A549 (cell line): ENCODE measurements around the gene TRAM1L1. TPM values are rescaled to one million over a fixed set of nuclear protein-coding genes. Genes with fewer than 3 reads are reported as not detected.

Experiments used
- ATAC-seq, 2 experiments: fragments of 200-7000 bp in 1 of 2; fragments of >200 bp in 1 of 2; cut with Nextera tagmentation in 1 of 2; cut with Tn5 transposase in 1 of 2; 3 replicates each; pipeline versions ENCODE4 v1.8.0 to v1.9.1; 2018 to 2020; ENCODE audit warnings: mild to moderate bottlenecking in 1 of 2, moderate library complexity in 1 of 2
- CTCF ChIA-PET: fragments of 300-600 bp; sonication (Branson Sonifier 250); formaldehyde crosslinking; extraction: SDS; loops from one replicate; lab custom pipeline; 2021; ENCODE audit warnings: antibody characterized with exemption, inconsistent platforms; lab: Yijun Ruan, JAX
- POLR2A ChIA-PET: fragments of 350-600 bp; formaldehyde crosslinking; extraction: SDS; loops from one replicate; lab custom pipeline; 2021; ENCODE audit warnings: antibody characterized with exemption, inconsistent platforms; lab: Yijun Ruan, JAX
- DNase-seq, 2 experiments: peaks; one replicate each; pipeline versions ENCODE4 v3.0.0 to v3.0.0-alpha.2; 2011 to 2016; ENCODE audit warnings: low read depth in 1 of 2, low spot score in 1 of 2
- FAIRE-seq: peaks from 2 replicates; lab custom pipeline; 2011; peaks lifted over from hg19 to GRCh38; lab: Jason Lieb, UNC
- H3K27ac ChIP-seq, 2 experiments: fragments of >200 bp; sonication (Bioruptor Twin); formaldehyde crosslinking; 3 replicates each; pipeline ENCODE4 v1.5.1; 2016 to 2017
- H3K4me1 ChIP-seq: fragments of >200 bp; sonication (Bioruptor Twin); formaldehyde crosslinking; 3 replicates; pipeline ENCODE4 v1.6.1; 2016
- H3K4me2 ChIP-seq: fragments of >200 bp; sonication (Bioruptor Twin); formaldehyde crosslinking; 3 replicates; pipeline ENCODE4 v1.6.1; 2016
- H3K4me3 ChIP-seq: fragments of >200 bp; sonication (Bioruptor Twin); formaldehyde crosslinking; 3 replicates; pipeline ENCODE4 v1.5.1; 2016
- H3K9me3 ChIP-seq: fragments of >200 bp; sonication (Bioruptor Twin); formaldehyde crosslinking; 3 replicates; pipeline ENCODE4 v1.6.1; 2016
- ATOH8 ChIP-seq: fragments of 250-450 bp; sonication (Bioruptor Pico); IDR thresholded peaks from 2 replicates; pipeline ENCODE4 v1.5.0; 2020; ENCODE audit warnings: low read depth, mild to moderate bottlenecking, moderate library complexity
- BCL3 ChIP-seq: fragments of >200 bp; sonication (Bioruptor Twin); formaldehyde crosslinking; IDR thresholded peaks from 3 replicates; pipeline ENCODE4 v1.6.1; 2016
- BHLHE40 ChIP-seq: IDR thresholded peaks from 2 replicates; pipeline ENCODE4 v1.6.1; 2012; ENCODE audit warnings: low read depth, low read length, inconsistent platforms
- CBX8 ChIP-seq: fragments of 200-600 bp; sonication (generic); IDR thresholded peaks from 2 replicates; pipeline ENCODE4 v1.6.1; 2016
- CHD2 ChIP-seq: fragments of 150-350 bp; IDR thresholded peaks from 2 replicates; pipeline ENCODE4 v1.6.1; 2014; ENCODE audit warnings: low read length; ENCODE audit not compliant: partially characterized antibody
- CHD4 ChIP-seq: fragments of 200-600 bp; sonication (generic); IDR thresholded peaks from 2 replicates; pipeline ENCODE4 v1.6.1; 2016; ENCODE audit warnings: antibody characterized with exemption, mild to moderate bottlenecking, borderline replicate concordance
- CTCF ChIP-seq: fragments of >200 bp; sonication (Bioruptor Twin); formaldehyde crosslinking; IDR thresholded peaks from 3 replicates; pipeline ENCODE4 v1.5.1; 2016
- EHMT2 ChIP-seq: fragments of 200-600 bp; sonication (generic); IDR thresholded peaks from 2 replicates; pipeline ENCODE4 v1.6.1; 2016; ENCODE audit warnings: antibody characterized with exemption, low read depth, mild to moderate bottlenecking, moderate library complexity
- ELK1 ChIP-seq: fragments of 150-350 bp; IDR thresholded peaks from 2 replicates; pipeline ENCODE4 v1.6.1; 2014; ENCODE audit warnings: low read depth, mild to moderate bottlenecking, low read length
- HOXB13 ChIP-seq: fragments of 250-450 bp; sonication (Bioruptor Pico); IDR thresholded peaks from 2 replicates; pipeline ENCODE4 v1.5.0; 2020; ENCODE audit warnings: low read depth, mild to moderate bottlenecking, moderate library complexity
- HOXB5 ChIP-seq: fragments of 250-450 bp; sonication (Bioruptor Pico); IDR thresholded peaks from 2 replicates; pipeline ENCODE4 v1.5.0; 2020; ENCODE audit warnings: mild to moderate bottlenecking, moderate library complexity
- JUN ChIP-seq, 2 experiments: fragments of >200 bp; sonication (Bioruptor Twin); formaldehyde crosslinking; IDR thresholded peaks; 2 replicates in 1 of 2; 3 replicates in 1 of 2; pipeline ENCODE4 v1.6.1; 2016 to 2017
- JUNB ChIP-seq: fragments of >200 bp; sonication (Bioruptor Twin); formaldehyde crosslinking; IDR thresholded peaks from 2 replicates; pipeline ENCODE4 v1.6.1; 2016
- KDM5A ChIP-seq: fragments of 200-600 bp; sonication (generic); IDR thresholded peaks from 2 replicates; pipeline ENCODE4 v1.6.1; 2016; ENCODE audit warnings: antibody characterized with exemption, mild to moderate bottlenecking
- MAX ChIP-seq: IDR thresholded peaks from 2 replicates; pipeline ENCODE4 v1.6.1; 2012
- MAZ ChIP-seq: fragments of 150-350 bp; IDR thresholded peaks from 2 replicates; pipeline ENCODE4 v1.6.1; 2014; ENCODE audit warnings: antibody characterized with exemption, low read depth, low read length, borderline replicate concordance
- NPAS2 ChIP-seq: fragments of 250-450 bp; sonication (Bioruptor Pico); IDR thresholded peaks from 2 replicates; pipeline ENCODE4 v1.8.0; 2022; ENCODE audit warnings: mild to moderate bottlenecking, moderate library complexity, borderline replicate concordance
- POLR2A ChIP-seq: IDR thresholded peaks from 2 replicates; pipeline ENCODE4 v1.6.1; 2012; ENCODE audit warnings: mild to moderate bottlenecking, low read length
- RAD21 ChIP-seq, 2 experiments: fragments of >200 bp in 1 of 2; sonication (Bioruptor Twin) in 1 of 2; formaldehyde crosslinking in 1 of 2; IDR thresholded peaks in 1 of 2; conservative IDR thresholded peaks in 1 of 2; 2 replicates in 1 of 2; 3 replicates in 1 of 2; pipeline ENCODE4 v1.6.1; 2012 to 2018; ENCODE audit warnings: inconsistent platforms in 1 of 2
- RARB ChIP-seq: fragments of 250-450 bp; sonication (Bioruptor Pico); IDR thresholded peaks from 2 replicates; pipeline ENCODE4 v1.8.0; 2021; ENCODE audit warnings: mild to moderate bottlenecking, moderate library complexity
- RFX5 ChIP-seq: fragments of 450-650 bp; IDR thresholded peaks from 2 replicates; pipeline ENCODE4 v1.7.1; 2014; ENCODE audit warnings: antibody characterized with exemption, mild to moderate bottlenecking, moderate library complexity
- TP53 ChIP-seq: fragments of 250-450 bp; sonication (Bioruptor Pico); IDR thresholded peaks from 2 replicates; pipeline ENCODE4 v1.5.0; 2021; ENCODE audit warnings: mild to moderate bottlenecking, moderate library complexity
- USF2 ChIP-seq: fragments of 450-650 bp; IDR thresholded peaks from 2 replicates; pipeline ENCODE4 v1.6.1; 2014; ENCODE audit warnings: antibody characterized with exemption
- ZC3H11A ChIP-seq: fragments of 450-650 bp; IDR thresholded peaks from 2 replicates; pipeline ENCODE4 v1.6.1; 2014; ENCODE audit warnings: antibody characterized with exemption, mild to moderate bottlenecking
- WGBS: methylation state at CpG from one replicate; pipeline ENCODE4 v1.1.6; 2017; ENCODE audit errors: missing lambda C conversion rate; 5-methylcytosine and 5-hydroxymethylcytosine counted together
- polyA plus RNA-seq, 4 experiments: library from polyadenylated mRNA; depleted of rRNA in 3 of 4; stranded (reverse); fragments of >200 nt; fragmentation: RNase III in 1 of 4; extraction: RNeasy Plus Mini Kit Qiagen cat#74134 plus additional on column Dnase treatment in 1 of 4; gene quantifications; 2 replicates in 3 of 4; 3 replicates in 1 of 4; pipeline ENCODE4 v1.2.3, GENCODE V29; 2011 to 2017

TRAM1L1 gene
- polyA plus RNA-seq, 2 of the 4 experiments (the other 2 are of a cell fraction) = 0.72 to 1.7 TPM

GRCh38 chr4:117077760-117078159 lies 7.6 kb downstream of the TRAM1L1 start (continued):
- TF ChIP-seq CTCF (no peak), RARB (CRISPR knock-in tag) (no peak)

- Histone ChIP-seq H3K9me3 (no peaks in the 10 kb centered on the region), H3K27ac (no peak overlapping the region), H3K4me2 (no peak overlapping the region), H3K4me3 (no peak overlapping the region), H3K4me1 (no peaks in the 10 kb centered on the region)
- no peak for FAIRE-seq
- POLR2A ChIA-PET = no interaction called here
- no peak for TF ChIP-seq NPAS2 (CRISPR knock-in tag)
- TF ChIP-seq CBX8 = no peak
- no peak for TF ChIP-seq HOXB13 (CRISPR knock-in tag)
- no peak for TF ChIP-seq RAD21 (conservative IDR thresholded peaks at IDR 0.05 in 1 of 2, IDR thresholded peaks at IDR 0.05 in 1 of 2)
- no peak for TF ChIP-seq ZC3H11A
- CTCF ChIA-PET = no interaction called here
- ATAC-seq = no peak
- 31% methylated on average over 3 of the region's 3 CpGs for WGBS
- no peak for DNase-seq
Observed at GRCh38 chr4:117068120-117068519, 17.3 kb downstream of the TRAM1L1 start.

GRCh38 chr4:117063961-117064696 lies 21.2 kb downstream of the TRAM1L1 start:
- FAIRE-seq = no peak
- 4% methylated on average over 2 of the region's 2 CpGs for WGBS

GRCh38 chr4:117042962-117043361 lies 42.4 kb downstream of the TRAM1L1 start:
- FAIRE-seq (no peak), ATAC-seq (no peak), DNase-seq (no peak)
- H3K4me3 ChIP-seq = no peak overlapping the region
- no peaks in the 10 kb centered on the region for H3K9me3 ChIP-seq
- H3K27ac ChIP-seq = no peak overlapping the region
- H3K4me2 ChIP-seq = no peak overlapping the region
- ChIA-PET CTCF (no interaction called here), POLR2A (no interaction called here)
- WGBS = 35% methylated on average over 5 of the region's 5 CpGs
- H3K4me1 ChIP-seq = no peaks in the 10 kb centered on the region
- TF ChIP-seq KDM5A (no peak), CHD2 (no peak), BHLHE40 (no peak), BCL3 (no peak), CHD4 (no peak), EHMT2 (no peak), POLR2A (no peak), JUN (IDR thresholded peaks at IDR 0.05) (no peak), ATOH8 (no peak), USF2 (no peak), NPAS2 (CRISPR knock-in tag) (no peak), TP53 (CRISPR knock-in tag) (no peak), MAZ (no peak), RFX5 (no peak), HOXB5 (CRISPR knock-in tag) (no peak)

More at GRCh38 chr4:117063961-117064696, 21.2 kb downstream of the TRAM1L1 start:
- ATAC-seq (no peak), DNase-seq (peak in 1 of 2 experiments; percentile 1)
- no peaks in the 10 kb centered on the region for H3K4me1 ChIP-seq
- H3K4me2 ChIP-seq = no peak overlapping the region
- ChIA-PET POLR2A (no interaction called here), CTCF (no interaction called here)
- H3K27ac ChIP-seq = no peak overlapping the region
- TF ChIP-seq RAD21 (conservative IDR thresholded peaks at IDR 0.05 in 1 of 2, IDR thresholded peaks at IDR 0.05 in 1 of 2) = no peak
- TF ChIP-seq ELK1 = no peak
- no peak for TF ChIP-seq POLR2A
- TF ChIP-seq KDM5A = no peak
- TF ChIP-seq JUNB = no peak
- no peak for TF ChIP-seq MAX
- no peaks in the 10 kb centered on the region for H3K9me3 ChIP-seq
- H3K4me3 ChIP-seq = no peak overlapping the region
